Keratinocyte (primary cell): ENCODE data around the gene CST7.

Experiments used
- CTCF ChIP-seq, 3 experiments: IDR thresholded peaks in 1 of 3; conservative IDR thresholded peaks in 1 of 3; optimal IDR thresholded peaks in 1 of 3; 2 replicates in 2 of 3; 3 replicates in 1 of 3; pipeline versions ENCODE3 to v1.5.1; 2011; ENCODE audit warnings: low read length in 3 of 3, mild to moderate bottlenecking in 3 of 3, moderate library complexity in 2 of 3, control low read depth in 1 of 3, inconsistent platforms in 1 of 3; ENCODE audit not compliant: insufficient read depth in 2 of 3; ENCODE audit errors: extremely low read depth in 1 of 3
- EZH2 ChIP-seq: IDR thresholded peaks from one replicate; pipeline ENCODE4 v1.6.1; 2012; ENCODE audit warnings: inconsistent platforms, mild to moderate bottlenecking, low read length, moderate library complexity

DNA sequence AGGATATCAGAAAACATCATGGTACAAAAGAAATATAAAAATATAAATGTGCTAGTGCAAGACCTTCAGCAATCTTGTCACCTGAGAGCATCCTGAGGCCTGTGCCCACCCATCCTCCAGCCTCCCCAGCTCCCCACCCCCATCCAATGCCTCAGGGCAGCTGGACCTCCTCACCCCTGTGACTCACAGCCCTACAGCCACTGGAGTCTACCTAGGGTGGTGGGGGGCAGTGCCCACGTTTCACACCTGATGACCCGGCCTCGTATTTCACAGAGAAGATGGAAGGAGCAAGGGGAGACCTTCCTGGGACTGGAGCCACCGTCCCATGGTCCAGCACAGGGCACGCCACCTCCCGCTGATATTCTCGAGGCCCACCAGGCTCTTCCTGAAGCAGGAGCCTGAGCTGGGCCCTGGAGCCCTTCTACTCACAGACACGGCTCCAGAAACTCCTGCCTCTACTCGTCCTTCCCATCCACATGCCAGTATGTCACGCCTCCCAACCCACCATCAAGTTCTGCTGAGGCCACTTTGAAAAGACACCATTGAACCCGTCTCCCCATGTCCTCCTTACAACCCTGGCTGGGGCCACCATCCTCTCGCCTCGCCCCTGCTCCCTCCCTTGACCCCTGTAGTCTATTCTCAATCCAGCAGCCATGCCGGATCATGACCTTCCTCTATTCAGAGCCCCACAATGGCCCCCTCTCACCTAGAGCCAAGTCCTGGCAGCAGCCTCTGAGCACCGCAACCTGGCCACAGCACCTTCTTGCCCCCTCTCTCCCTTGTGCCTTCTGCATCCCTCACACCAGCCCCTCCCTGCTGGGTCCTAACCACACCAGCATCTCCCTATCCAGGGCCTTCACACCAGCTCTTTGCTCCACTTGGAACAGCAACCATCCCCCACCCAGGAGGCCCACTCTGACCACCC, 30.2 kb downstream of the CST7 start:
- TF ChIP-seq CTCF (optimal IDR thresholded peaks at IDR 0.05 in 1 of 3, IDR thresholded peaks at IDR 0.05 in 1 of 3, conservative IDR thresholded peaks at IDR 0.05 in 1 of 3; ENCODE audit: extremely low read depth in 1 of 3, insufficient read depth in 2 of 3, low read length in 3 of 3): no peak
- TF ChIP-seq EZH2: no peak
